ENCODE measurements around the gene LMX1B. TPM values are rescaled to one million over a fixed set of nuclear protein-coding genes. Genes with fewer than 3 reads are reported as not detected.

Gene LMX1B
- total RNA-seq, 1 donor from 2014 or later, result 1.3 TPM

GRCh38 chr9:126619361-126620135 is 5.8 kb downstream of the LMX1B start:
- no peaks in the 10 kb centered on the region for H3K9me3 ChIP-seq (replicated peaks)
- no peak overlapping the region for H3K27ac ChIP-seq (replicated peaks)
- intact Hi-C loops (cut with micrococcal nuclease), result loop anchor here (10.0 kb wide), 1 partner anchor 65 kb away; no protein-coding TSS in a partner anchor
- no peak for DNase-seq
- TF ChIP-seq, protein P1, sequence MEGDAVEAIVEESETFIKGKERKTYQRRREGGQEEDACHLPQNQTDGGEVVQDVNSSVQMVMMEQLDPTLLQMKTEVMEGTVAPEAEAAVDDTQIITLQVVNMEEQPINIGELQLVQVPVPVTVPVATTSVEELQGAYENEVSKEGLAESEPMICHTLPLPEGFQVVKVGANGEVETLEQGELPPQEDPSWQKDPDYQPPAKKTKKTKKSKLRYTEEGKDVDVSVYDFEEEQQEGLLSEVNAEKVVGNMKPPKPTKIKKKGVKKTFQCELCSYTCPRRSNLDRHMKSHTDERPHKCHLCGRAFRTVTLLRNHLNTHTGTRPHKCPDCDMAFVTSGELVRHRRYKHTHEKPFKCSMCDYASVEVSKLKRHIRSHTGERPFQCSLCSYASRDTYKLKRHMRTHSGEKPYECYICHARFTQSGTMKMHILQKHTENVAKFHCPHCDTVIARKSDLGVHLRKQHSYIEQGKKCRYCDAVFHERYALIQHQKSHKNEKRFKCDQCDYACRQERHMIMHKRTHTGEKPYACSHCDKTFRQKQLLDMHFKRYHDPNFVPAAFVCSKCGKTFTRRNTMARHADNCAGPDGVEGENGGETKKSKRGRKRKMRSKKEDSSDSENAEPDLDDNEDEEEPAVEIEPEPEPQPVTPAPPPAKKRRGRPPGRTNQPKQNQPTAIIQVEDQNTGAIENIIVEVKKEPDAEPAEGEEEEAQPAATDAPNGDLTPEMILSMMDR (IDR thresholded peaks at IDR 0.05; ENCODE audit: borderline replicate concordance), result no peak
- no peaks in the 10 kb centered on the region for H3K36me3 ChIP-seq
- H3K4me1 ChIP-seq, result peaks cover 30% of the 10 kb centered on the region
- peaks cover 100% of the 10 kb centered on the region for H3K27me3 ChIP-seq (ENCODE audit: low read depth)
- no peak overlapping the region for H3K4me3 ChIP-seq

GRCh38 chr9:126620478-126620877 is 6.8 kb downstream of the LMX1B start:
- Histone ChIP-seq H3K36me3 (no peaks in the 10 kb centered on the region), H3K27ac (replicated peaks) (no peak overlapping the region), H3K9me3 (replicated peaks) (no peaks in the 10 kb centered on the region), H3K27me3 (ENCODE audit: low read depth) (peaks cover 100% of the 10 kb centered on the region), H3K4me1 (peaks cover 31% of the 10 kb centered on the region), H3K4me3 (no peak overlapping the region)
- no peak for DNase-seq
- TF ChIP-seq, protein P1 (IDR thresholded peaks at IDR 0.05; ENCODE audit: borderline replicate concordance), result no peak
- intact Hi-C loops (cut with micrococcal nuclease), result no loop called here

GRCh38 chr9:126621061-126621918 is 7.6 kb downstream of the LMX1B start:
- Histone ChIP-seq H3K4me1 (peaks cover 36% of the 10 kb centered on the region), H3K27me3 (ENCODE audit: low read depth) (peaks cover 100% of the 10 kb centered on the region), H3K36me3 (no peaks in the 10 kb centered on the region), H3K9me3 (replicated peaks) (no peaks in the 10 kb centered on the region), H3K4me3 (no peak overlapping the region), H3K27ac (replicated peaks) (no peak overlapping the region)
- TF ChIP-seq, protein P1 (IDR thresholded peaks at IDR 0.05; ENCODE audit: borderline replicate concordance), result no peak
- intact Hi-C loops (cut with micrococcal nuclease), result no loop called here
- no peak for DNase-seq

DNA sequence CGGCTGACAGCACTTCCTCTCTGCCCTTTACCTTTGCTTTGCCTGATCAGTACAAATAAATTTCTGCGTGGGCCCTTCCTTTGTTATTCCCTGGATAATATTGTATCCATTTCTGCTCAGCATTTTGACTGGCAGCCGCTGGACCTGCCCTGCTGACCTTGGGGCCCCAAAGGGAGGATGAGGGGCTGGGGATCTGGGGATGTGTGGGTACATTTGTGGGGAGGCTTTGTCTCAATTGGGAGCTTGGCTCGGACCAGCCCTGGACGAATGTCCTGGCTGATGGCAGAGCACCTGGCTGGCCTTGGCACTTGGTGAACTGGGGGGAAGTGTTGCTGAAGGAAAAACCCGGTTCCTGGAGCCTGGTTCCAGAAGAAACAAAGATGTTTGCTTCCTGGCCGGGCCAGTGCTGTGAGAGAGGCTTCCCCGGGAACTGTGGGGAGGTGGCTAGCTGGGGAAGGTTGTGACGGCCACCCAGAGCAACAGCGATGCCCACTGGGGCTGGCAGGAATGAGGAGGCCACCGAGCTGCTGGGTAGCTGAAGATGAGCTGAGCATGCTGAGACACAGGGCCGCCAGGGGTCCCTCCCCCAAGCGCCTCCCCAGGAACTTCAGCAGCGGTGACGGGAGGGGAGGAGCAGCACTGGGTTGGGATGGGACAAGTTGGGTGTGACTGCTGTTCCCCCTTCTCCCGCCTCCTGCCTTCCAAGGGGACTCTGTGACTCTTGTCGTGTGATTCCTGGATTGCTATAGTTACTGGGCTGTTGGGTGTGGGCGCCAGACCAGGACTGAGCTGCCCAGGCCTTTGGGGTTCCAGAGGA is 8.4 kb downstream of the LMX1B start:
- no peak overlapping the region for H3K4me3 ChIP-seq
- intact Hi-C loops (cut with micrococcal nuclease), result no loop called here
- H3K36me3 ChIP-seq, result no peaks in the 10 kb centered on the region
- H3K4me1 ChIP-seq, result peaks cover 44% of the 10 kb centered on the region
- TF ChIP-seq, protein P1 (IDR thresholded peaks at IDR 0.05; ENCODE audit: borderline replicate concordance), result no peak
- H3K27me3 ChIP-seq (ENCODE audit: low read depth), result peaks cover 100% of the 10 kb centered on the region
- H3K27ac ChIP-seq (replicated peaks), result no peak overlapping the region
- no peak for DNase-seq
- no peaks in the 10 kb centered on the region for H3K9me3 ChIP-seq (replicated peaks)

- TF ChIP-seq, protein P1 (IDR thresholded peaks at IDR 0.05; ENCODE audit: borderline replicate concordance), result no peak
- no peak for DNase-seq
- intact Hi-C loops (cut with micrococcal nuclease), result no loop called here
- Histone ChIP-seq H3K4me1 (peaks cover 43% of the 10 kb centered on the region), H3K4me3 (no peak overlapping the region), H3K9me3 (replicated peaks) (no peaks in the 10 kb centered on the region), H3K27ac (replicated peaks) (no peak overlapping the region), H3K36me3 (no peaks in the 10 kb centered on the region), H3K27me3 (ENCODE audit: low read depth) (peaks cover 100% of the 10 kb centered on the region)
These were observed 9.6 kb downstream of the LMX1B start for GRCh38 chr9:126623314-126623666.
